HFFc6 (cell line): Measurements from ENCODE around the gene MGAT5. TPM values are rescaled to one million over a fixed set of nuclear protein-coding genes. Genes with fewer than 3 reads are reported as not detected.

Experiments used
- DNase-seq: peaks from one replicate; pipeline ENCODE4 v3.0.0-alpha.2; 2018
- H3K27ac Mint-ChIP-seq: 2 replicates; pipeline ENCODE4 v1.8.0; 2020; ENCODE audit warnings: mild to moderate bottlenecking, mixed read lengths
- H3K27me3 Mint-ChIP-seq: 2 replicates; pipeline ENCODE4 v1.8.0; 2021; ENCODE audit warnings: mild to moderate bottlenecking, moderate library complexity, mixed read lengths; ENCODE audit not compliant: insufficient read depth
- H3K36me3 Mint-ChIP-seq: 2 replicates; pipeline ENCODE4 v1.8.0; 2021; ENCODE audit warnings: low read depth, mixed read lengths
- H3K4me1 Mint-ChIP-seq: 2 replicates; pipeline ENCODE4 v1.8.0; 2020; ENCODE audit warnings: low read depth, mixed read lengths
- H3K4me3 Mint-ChIP-seq: 2 replicates; pipeline ENCODE4 v1.8.0; 2020; ENCODE audit warnings: mild to moderate bottlenecking, moderate library complexity, mixed read lengths
- H3K9me3 Mint-ChIP-seq: 2 replicates; pipeline ENCODE4 v1.8.0; 2020; ENCODE audit warnings: mild to moderate bottlenecking, mixed read lengths
- CTCF ChIP-seq: fragments of 200-600 bp; sonication (generic); IDR thresholded peaks from 2 replicates; pipeline ENCODE4 v1.5.0; 2021; ENCODE audit warnings: antibody characterized with exemption, mild to moderate bottlenecking
- total RNA-seq, 6 experiments: library from RNA; stranded (reverse); fragmentation: NEBNext Ultra II Directional; extraction: Animal tissue kit (Norgen Biotek cat#: 25700); gene quantifications; 2 replicates in 1 of 6; 3 replicates in 5 of 6; pipeline ENCODE4 v1.2.3, GENCODE V29; 2021

MGAT5 gene
- total RNA-seq, 6 experiments from 2014 or later = 104 to 129 (median 113) TPM

- H3K36me3 Mint-ChIP-seq = peaks cover 52% of the 10 kb centered on the region
- H3K4me3 Mint-ChIP-seq = no peak overlapping the region
- TF ChIP-seq CTCF = no peak
- H3K9me3 Mint-ChIP-seq = no peaks in the 10 kb centered on the region
- no peak for DNase-seq
- H3K27ac Mint-ChIP-seq = no peak overlapping the region
- peaks cover 35% of the 10 kb centered on the region for H3K4me1 Mint-ChIP-seq
- no peaks in the 10 kb centered on the region; the same call in 1 of the 2 replicates for H3K27me3 Mint-ChIP-seq
Observed at GRCh38 chr2:134435505-134435904, 181.6 kb downstream of the MGAT5 start.

GRCh38 chr2:134435936-134436335 lies 182.1 kb downstream of the MGAT5 start:
- Mint-ChIP-seq H3K36me3 (peaks cover 49% of the 10 kb centered on the region), H3K27me3 (no peaks in the 10 kb centered on the region), H3K27ac (no peak overlapping the region), H3K4me1 (peaks cover 32% of the 10 kb centered on the region), H3K9me3 (no peaks in the 10 kb centered on the region), H3K4me3 (no peak overlapping the region)
- TF ChIP-seq CTCF = no peak
- DNase-seq = no peak

GRCh38 chr2:134436706-134437105 lies 182.8 kb downstream of the MGAT5 start:
- Mint-ChIP-seq H3K27me3 (no peaks in the 10 kb centered on the region), H3K4me3 (no peak overlapping the region), H3K27ac (no peak overlapping the region), H3K9me3 (no peaks in the 10 kb centered on the region), H3K36me3 (peaks cover 48% of the 10 kb centered on the region), H3K4me1 (peaks cover 24% of the 10 kb centered on the region)
- no peak for TF ChIP-seq CTCF
- no peak for DNase-seq

GRCh38 chr2:134438371-134438770 lies 184.5 kb downstream of the MGAT5 start:
- Mint-ChIP-seq H3K4me3 (no peak overlapping the region), H3K27ac (no peak overlapping the region), H3K27me3 (no peaks in the 10 kb centered on the region), H3K9me3 (no peaks in the 10 kb centered on the region), H3K36me3 (peaks cover 40% of the 10 kb centered on the region), H3K4me1 (0 out of 2 replicates have a peak, but pooled peaks cover 11% of the 10 kb centered on the region)
- no peak for TF ChIP-seq CTCF
- no peak for DNase-seq

- no peak overlapping the region; the same call in 1 of the 2 replicates for H3K27ac Mint-ChIP-seq
Observed at GRCh38 chr2:134440336-134440909, 186.6 kb downstream of the MGAT5 start.

More at GRCh38 chr2:134440336-134440909, 186.6 kb downstream of the MGAT5 start:
- Mint-ChIP-seq H3K4me3 (no peak overlapping the region), H3K27me3 (peaks cover 2% of the 10 kb centered on the region), H3K36me3 (peaks cover 23% of the 10 kb centered on the region), H3K9me3 (no peaks in the 10 kb centered on the region), H3K4me1 (peaks cover 21% of the 10 kb centered on the region)
- no peak for DNase-seq
- no peak for TF ChIP-seq CTCF
